Glomerular visceral epithelial cell (primary cell): ENCODE measurements around the gene UTF1.
"Not testable (repeated sequence)": the region's sequence is repeated elsewhere in the genome, so short reads cannot be mapped to it uniquely, and the experiment has no call there.

Experiments used
- DNase-seq: peaks from one replicate; pipeline ENCODE4 v3.0.0-alpha.2; 2016; ENCODE audit errors: extremely low spot score

The UTF1 gene

DNA sequence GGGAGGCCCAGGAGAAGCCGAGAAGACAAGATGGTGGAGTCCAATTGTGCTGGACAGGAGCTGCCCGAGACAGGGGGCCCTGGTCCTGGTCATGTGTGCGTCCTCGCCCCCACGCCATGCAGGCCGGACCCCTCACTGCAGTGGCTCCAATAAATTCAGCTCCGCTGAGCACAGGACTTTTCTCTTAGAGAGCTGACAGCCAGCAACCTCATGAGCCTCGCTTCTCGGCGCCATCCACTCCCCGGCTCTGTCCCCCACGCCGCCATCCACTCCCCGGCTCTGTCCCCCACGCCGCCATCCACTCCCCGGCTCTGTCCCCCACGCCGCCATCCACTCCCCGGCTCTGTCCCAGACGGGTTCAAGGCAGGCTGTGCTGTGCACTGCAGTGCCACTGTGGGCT, 2.8 kb upstream of the UTF1 start:
- DNase-seq: no peak

DNA sequence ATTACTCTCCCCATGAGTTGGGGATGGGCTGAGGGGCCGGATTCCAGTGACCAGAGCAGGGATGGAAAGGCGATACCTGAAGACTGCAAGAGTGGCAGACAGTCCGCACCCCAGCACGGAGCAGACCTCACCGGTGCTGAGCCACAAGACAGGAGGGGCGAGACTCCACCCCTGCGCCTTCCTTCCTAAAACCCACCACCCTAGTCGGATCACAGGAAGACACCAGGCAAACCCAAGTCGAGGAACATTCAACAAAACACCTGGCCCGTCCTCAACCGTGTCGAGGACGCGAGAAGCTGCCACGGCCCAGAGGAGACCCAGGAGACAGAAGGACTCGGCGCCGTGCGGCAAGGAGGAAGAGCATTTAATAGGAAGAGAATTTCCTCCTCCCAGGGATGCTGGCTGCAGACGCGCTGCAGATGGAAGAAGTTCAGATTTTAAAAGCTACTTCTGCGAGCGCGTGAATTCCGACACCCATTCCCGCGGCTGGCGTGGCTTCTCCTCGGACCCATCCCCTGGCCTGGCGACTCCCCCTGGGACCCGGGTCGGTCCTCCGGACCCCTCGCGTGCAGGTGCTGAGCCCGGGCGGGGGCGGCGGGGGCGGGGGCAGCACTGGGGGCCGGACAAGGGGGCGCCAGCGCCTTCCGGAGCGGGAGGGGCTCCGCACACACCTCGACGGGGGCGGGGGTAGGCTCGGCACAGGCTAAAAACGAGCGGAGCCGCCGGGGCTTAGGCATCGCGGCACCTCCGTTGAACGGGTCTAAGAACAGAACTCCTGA, 563 bp upstream of the UTF1 start:
- no peak for DNase-seq

DNA sequence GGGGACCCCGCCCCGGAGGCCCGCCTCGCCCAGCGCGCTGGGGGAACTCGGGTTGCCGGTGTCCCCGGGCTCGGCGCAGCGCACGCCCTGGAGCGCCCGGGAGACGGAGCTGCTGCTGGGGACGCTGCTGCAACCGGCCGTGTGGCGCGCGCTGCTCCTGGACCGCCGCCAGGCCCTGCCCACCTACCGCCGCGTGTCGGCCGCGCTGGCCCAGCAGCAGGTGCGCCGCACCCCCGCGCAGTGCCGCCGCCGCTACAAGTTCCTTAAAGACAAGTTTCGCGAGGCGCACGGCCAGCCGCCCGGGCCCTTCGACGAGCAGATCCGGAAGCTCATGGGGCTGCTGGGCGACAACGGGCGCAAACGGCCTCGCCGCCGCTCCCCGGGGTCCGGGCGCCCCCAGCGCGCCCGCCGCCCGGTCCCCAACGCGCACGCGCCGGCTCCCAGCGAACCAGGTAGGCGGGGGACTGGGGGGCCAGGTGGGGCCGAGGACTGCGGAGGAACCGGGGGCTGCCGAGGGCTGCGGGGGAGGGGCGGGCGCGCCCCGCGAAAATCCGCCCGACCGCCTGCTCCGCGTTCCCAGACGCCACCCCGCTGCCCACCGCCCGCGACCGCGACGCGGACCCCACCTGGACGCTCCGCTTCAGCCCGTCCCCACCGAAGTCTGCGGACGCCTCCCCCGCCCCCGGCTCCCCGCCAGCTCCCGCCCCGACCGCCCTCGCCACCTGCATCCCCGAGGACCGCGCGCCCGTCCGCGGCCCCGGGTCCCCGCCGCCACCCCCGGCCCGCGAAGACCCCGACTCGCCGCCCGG, 574 bp downstream of the UTF1 start:
- DNase-seq: no peak

DNA sequence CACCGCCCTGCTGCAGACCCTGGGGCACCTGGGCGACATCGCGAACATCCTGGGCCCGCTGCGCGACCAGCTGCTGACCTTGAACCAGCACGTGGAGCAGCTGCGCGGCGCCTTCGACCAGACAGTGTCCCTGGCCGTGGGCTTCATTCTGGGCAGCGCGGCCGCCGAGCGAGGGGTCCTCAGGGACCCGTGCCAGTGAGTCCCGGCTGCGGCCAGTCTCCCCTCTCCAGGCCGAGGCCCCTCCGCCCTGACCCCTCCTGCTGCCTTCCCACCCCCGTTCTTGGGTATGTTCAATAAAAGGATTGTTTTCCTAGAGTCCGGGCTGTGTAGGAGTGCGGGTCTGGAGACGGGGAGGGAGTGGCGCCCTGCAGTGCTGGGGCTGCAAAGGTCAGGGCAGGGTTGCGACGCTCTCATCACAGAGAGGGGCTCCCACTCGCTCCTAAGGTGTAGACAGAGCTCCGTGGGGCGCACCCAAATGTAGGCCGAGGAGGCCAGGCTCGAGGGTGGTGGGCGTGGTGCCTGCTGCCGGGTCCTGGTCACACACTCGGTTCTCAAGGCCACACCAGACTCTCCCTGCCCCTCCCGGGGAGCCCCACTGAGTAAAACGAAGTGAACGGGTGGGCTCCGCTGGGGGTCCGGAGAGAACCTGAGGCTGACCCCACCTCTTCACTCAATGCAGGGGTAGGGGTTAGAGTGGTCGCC, 1.4 kb downstream of the UTF1 start:
- DNase-seq: no peak

DNA sequence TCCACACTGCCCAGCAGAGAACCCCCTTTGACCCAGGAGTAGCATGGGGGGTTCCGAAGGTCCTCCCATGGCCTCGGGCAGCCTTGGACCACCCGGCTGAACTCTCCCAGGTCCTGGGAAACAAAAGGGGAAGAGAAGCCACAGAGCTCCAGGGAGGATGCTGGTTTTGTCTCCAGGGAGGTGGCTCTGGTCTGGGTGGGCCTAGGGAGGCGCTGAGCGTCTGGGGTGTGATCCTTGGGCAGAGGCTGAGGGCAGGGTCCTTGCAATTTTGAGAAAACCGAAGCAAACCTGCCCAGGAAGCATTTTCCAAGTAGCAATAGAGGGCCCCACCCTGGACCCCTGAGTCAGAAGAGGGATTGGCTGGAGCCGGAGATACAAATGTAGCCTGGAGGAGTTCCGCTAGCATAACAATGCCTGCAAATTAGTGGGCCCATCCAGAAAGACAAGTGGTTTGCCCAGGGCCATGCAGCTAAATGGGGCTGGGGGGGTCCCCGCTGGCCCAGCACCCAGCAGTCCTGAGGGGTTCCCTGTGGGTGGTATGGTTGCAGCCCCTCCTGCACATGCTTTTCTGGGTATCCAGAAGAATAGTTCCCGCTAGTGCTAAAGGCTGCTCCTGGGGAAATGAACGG, 2.0 kb downstream of the UTF1 start:
- no peak for DNase-seq

DNA sequence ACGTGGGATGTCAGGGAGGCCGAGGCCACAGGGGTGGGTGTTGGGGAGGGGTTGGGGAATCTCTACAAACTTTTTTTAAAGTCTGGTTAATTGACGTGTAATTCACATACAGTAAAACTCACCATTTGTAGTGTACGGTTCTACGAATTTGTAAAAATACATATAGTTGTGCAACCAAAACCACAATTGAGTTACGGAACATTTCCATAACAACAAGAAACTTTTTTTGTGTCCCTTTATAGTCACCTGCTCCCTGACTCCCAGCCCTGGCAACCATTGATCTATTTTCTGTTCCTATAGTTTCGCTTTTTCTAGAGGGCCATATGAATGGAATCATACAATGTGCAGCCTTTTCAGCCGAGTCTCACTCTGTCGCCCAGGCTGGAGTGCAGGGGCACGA, 4.8 kb downstream of the UTF1 start:
- DNase-seq: not testable (repeated sequence)

DNA sequence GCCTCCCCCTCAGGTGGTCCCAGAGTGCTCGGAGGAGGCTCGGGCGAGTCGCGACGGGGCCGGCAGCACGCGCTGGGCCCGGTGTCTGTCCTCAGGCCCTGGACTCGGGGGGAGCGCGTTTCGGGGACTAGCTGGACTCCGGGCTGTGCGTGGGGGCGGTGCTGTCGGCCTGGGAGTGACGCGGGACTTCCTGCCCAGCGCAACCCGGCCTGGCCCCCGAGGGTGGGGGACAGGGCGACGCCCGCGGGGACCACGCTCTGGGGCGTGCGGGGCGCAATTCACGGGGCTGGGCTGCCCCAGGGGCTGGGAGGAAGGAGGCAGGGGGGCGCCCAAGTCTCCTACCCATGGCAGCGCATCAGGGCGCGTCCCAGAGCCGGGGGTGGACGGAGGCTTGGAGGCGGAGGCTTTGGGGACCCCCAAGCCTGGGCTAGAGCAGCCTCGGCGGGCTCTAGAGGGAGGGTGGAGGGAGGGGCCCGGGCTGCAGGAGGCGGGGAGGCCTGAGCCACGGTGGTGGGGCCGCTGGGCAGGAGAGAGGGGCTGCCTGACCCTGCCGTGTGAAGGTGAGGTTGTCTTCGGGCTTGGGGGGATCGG, 5.3 kb downstream of the UTF1 start:
- no peak for DNase-seq

DNA sequence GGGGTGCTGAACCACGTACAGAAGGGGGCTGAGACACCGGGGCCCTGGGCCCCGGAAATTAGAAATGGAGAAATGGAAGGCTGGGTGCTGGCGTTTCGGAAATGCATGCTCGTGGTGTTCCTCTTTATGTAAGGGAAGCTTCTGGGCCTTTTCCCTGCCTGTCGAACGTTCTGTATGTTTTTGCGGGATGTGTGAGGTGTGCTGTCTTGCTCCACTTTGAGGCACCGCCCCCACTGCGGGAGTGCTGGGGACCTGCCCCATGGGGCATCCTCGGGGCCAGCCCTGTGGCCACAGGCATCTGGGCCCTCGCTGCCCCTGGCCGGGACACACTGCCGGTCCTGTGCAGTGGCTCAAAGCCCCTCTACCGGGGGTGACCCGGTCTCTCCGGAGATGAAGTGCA, 5.9 kb downstream of the UTF1 start:
- DNase-seq: no peak

DNA sequence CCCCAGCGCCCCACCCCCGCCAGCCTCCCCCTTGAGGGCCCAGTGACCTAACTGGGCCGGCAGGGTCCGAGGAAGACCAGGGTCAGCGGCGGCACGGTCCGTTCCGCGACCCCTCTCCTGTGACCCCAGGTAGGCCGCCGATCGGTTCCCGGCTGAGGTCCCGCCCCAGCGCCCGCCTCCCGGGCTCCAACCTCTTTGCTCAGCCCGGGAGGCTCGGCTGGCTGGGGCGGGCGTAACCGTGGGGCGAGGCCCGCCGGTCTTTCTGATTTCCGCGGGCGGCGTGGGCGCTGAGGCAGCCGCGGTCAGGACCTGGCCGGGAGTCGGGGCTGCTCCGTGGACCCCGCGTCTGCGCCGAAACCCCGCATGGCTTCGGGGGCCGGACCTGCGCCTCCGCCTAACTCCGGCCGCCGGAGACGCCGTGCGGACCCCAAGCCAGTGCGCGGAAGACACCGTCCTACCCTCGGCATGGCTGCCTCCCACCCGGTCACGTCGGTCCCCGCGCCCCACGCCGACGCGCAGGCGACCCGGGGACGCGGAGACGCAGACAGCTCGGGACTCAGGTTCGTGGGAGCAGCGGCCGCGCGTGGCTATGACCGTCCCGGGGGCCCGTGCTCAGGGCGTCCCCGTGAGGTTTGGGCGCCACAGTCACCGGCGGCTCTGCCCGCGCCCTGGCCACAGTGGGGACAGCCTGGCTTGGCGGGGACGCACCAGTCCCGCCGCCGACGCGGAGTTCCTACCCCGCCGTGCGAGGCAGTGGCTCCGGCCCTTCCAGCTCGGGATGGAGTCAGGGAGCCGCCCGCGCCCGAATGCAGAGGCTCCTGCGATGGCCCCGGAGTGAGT, 6.6 kb downstream of the UTF1 start:
- no peak for DNase-seq

DNA sequence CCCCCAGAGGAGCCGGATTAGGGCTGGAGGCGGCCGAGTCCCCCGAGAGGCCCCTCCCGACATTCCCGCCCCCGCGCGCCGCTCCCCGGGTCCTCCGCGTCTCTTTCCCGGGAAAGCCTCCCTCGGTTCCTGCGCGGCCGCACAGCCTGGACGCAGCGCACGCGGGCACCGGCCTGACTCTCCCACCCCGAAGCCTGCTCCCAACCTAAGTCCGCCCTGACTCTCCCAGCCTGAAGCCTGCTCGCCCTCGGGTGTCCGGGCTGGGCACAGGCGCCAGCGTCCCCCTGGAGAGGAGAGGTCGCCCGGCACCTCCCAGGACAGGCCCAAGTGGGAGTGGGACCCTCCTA, 7.2 kb downstream of the UTF1 start:
- DNase-seq: no peak

DNA sequence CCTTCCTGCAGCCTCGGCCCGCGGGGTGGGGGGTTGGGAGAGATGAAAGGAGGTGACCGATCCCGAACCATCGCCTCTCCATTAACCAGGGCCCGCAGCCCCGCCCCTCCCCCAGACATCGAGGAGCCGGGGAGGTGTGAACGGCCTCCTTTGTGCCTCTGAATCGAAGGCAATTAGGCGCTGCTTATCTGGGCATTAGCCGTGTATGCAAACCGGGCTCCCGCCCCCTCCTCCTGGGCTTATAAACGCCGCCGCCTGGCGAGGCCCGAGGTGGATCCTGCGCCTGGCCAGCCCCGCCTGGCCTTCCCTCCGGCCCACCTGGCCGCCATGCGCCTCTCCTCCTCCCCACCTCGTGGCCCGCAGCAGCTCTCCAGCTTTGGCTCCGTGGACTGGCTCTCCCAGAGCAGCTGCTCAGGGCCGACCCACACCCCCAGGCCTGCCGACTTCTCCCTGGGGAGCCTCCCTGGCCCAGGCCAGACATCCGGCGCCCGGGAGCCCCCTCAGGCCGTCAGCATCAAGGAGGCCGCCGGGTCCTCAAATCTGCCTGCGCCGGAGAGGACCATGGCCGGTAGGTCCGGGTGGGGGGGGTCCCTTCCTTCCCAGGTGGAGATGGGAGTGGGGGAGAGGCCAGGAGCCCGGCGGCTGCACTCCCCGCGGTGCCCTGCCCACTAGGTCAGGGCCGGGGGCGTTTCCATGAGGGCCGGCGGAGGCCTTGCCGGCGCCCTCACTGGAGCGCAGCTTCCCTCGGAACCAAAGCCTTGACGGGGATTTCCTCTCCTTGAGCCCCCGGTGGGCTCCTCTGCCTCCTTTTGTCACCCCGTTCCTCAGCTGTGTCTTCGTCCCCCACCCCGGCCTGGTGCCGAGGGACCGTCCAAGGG, 7.8 kb downstream of the UTF1 start, which contains the start of gene VENTX:
Gene VENTX (plus strand): TSS at position 268 of the 878 bp plus-strand sequence. CDS start 60 bp downstream, at position 328.
- no peak for DNase-seq

DNA sequence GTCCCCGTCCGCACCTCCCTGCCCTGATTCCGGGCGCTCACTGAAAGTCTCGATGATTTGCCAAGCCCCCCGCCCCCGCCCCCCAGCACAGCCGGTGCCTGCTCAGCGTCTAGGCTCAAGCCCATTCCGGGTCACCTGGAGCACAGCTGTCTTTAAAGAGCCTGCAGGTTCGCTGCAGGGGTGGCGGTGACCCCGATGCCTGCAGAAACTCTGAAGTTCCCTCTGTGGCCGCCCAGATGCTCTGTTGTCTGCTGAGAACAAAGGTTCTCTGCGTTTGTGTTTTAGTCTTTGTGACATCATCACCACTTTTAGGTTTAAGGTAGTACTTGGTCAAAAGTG, 8.4 kb downstream of the UTF1 start:
- no peak for DNase-seq

DNA sequence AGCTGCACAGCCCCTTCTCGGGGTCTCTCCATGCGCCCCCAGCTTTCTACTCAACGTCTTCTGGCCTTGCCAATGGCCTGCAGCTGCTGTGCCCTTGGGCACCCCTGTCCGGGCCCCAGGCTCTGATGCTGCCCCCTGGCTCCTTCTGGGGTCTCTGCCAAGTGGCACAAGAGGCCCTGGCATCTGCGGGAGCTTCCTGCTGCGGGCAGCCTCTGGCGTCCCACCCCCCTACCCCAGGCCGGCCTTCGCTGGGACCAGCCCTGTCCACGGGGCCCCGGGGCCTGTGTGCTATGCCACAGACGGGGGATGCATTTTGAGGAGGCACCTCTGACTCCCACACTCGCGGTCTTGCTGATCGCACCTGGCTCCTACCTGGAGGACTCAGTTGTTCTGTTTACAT, 10.0 kb downstream of the UTF1 start:
- no peak for DNase-seq

DNA sequence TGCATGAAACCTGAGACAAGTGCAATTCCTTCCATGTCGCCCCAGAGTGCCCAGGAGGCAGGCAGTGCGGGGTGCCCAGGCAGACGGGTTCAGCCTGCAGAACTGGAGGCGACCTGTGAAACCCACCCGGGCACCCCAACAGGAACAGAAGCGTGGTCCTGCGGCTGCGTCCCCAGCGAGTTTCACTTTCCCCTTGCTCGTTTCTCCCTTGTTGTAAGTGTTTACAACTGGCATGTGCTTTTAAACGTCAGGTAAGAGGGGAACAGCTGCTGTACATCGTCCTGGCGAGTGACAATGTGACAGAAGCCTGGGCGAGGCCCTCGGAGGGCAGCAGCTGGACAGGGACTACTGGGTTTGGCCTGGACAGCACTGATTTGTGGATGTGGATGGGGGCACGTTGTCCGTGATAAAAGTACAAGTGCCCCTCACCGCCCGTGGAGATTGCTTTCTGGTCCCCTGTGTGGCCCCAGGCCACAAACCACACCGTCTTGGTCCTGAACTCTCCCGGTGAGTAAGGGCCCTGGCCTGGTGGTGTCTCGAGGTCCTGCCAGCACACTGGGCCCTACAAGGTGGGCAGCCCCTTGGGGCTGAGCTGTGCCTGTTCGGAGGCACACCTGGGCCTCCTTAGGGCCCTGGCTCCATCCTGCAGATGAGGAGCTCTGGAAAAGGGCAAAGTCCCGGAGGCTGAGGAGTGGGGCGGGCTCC, 11.6 kb downstream of the UTF1 start:
- no peak for DNase-seq

DNA sequence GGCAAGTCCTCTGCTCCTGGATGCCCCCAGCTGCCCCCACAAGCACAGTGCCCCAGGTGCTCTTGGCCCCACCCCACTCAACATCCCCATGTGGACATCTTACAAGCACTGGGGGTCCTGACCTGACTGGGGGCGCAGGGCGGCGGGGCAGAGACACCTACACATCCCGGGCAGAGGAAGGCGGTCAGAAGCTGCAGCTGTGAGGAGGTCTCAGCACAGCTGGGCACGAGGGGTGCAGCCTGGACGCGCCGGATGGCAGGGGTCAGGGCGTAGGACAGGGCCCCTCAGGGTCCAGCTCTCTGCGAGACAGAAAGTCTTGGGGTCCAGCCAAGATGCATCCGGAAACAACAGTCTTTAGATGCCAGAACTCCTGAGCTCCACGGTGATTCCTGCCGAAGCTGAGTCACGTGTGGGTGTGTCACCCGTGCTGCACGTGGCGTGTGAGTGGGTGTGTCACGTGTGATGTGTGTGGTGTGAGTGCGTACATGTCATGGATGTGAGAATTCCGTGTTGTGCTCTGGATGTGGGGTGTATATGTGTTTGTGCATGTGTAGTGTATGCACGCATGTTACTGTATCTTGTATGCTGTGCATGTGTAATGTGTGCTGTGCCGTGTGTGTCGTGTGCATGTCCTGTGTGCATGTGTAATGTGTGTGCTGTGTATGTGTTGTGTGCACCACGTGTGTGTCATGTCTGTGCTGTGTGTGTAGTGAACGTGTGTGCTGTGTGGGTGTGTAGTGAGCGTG, 12.8 kb downstream of the UTF1 start:
- no peak for DNase-seq

DNA sequence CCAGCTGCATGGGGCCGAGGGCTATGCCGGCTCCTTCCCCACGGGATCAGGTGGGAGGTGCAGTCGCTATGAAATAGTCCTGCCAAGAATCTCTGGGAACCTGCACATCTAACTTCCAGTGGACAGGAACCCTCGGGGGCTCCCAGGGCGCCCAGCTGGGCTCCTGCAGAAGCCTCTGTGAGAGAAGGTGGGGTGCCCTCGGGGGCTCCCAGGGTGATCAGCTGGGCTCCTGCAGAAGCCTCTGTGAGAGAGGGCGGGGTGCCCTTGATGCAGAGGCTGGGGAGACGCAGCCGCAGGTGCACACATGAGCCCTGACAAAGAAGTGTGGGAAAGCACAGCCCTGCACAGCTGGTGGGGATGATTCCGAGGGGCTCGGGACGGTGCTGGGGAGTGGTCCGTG, 13.6 kb downstream of the UTF1 start:
- DNase-seq: no peak

DNA sequence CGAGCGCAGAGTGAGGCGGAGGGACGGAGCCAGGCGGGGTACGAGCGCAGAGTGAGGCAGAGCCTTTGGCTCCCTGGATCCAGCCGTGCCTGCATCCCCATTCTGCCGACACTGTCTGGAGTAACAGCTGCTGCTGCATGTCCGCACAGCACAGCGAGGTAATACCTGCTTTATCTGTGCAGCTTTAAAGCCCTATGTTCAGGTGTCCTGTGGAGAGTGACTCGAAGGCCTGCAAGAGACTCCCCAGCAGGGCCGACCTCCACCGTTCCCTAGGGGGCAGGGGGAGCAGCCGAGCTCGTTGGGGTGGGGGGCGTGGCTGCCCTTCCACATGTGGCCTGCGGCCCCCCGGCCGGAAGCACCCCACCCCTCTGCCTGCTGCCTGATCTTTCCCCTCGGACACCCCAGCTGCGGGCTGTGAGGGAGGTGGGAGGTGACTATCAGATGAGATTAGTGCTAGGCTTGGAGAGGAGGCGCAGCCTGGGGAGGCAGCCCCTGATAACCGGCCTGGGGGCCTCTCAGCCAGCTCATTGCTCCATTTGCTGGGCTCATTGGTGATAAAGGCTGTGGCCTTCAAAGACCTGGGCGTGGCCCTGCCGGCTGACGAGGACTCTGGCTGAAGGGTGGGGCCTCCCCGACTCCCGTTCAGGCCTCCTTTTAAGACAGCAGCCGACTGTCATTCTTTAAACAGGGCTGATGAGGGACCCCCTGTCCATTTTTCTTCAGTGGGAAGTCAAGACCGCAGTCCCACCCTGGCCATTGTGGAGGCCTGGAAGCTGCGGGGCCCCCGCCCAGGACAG, 15.6 kb downstream of the UTF1 start:
- no peak for DNase-seq

DNA sequence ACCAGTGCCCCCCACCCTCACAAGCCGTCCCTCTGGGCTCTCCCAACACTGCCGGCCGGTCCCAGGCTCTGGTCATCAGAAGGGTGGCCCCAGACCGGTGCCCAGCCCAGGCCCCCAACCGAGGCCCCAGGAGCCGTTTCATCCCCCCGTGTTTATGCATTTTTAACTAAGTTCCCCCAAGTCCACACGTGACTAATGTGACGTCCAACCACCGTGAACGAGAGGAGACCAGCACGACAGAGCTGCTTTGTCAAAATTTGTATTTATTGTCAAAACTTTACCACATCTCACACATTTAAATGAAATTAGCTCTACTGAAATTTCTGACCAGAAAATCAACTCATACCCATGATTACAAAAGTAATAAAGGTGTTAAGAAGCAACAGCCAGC, 16.2 kb downstream of the UTF1 start:
- DNase-seq: no peak
